ENCODE data around the gene CHST11. TPM values are rescaled to one million over a fixed set of nuclear protein-coding genes. Genes with fewer than 3 reads are reported as not detected.

Gene CHST11
- total RNA-seq, 1 experiment from 2014 or later = 6.7 TPM

DNA sequence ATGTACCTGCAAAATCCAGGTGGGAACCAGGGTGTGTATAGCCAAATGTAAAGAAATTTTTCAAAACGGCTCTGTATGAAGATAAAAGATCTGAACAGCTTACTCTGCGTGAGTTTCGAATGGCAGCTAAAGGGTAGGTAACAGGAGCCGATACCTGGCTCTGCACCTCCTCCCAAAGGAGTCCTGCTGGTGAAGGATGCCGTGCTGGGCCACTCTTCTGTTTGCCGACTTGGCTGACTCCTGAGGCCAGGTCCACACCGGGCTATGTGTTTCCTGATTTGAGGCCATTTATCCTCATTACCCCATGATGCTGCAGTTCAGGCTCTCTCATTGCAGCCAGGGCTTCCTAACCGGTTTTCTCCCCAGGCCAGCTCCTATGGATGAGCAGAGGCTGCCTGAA, 256.7 kb downstream of the CHST11 start:
- DNase-seq = no peak
- Histone ChIP-seq H2BK12ac (ENCODE audit: insufficient read length, low read depth, low read length) (no peak overlapping the region), H4K91ac (ENCODE audit: insufficient read length, low read depth, low read length) (no peak overlapping the region), H3K27me3 (ENCODE audit: insufficient read depth, low read length) (no peaks in the 10 kb centered on the region), H2AK5ac (ENCODE audit: insufficient read length, low read length) (no peak overlapping the region), H2AFZ (ENCODE audit: low read length) (no peak overlapping the region), H3K23me2 (ENCODE audit: insufficient read length, low read depth, low read length, poor library complexity, severe bottlenecking) (no peaks in the 10 kb centered on the region), H3K9ac (ENCODE audit: extremely low read depth, insufficient read length, low read length) (no peak overlapping the region), H3K56ac (ENCODE audit: insufficient read length, low read depth, low read length) (no peak overlapping the region), H3K79me1 (ENCODE audit: insufficient read depth, low read depth, low read length, poor library complexity, severe bottlenecking) (no peaks in the 10 kb centered on the region), H3K18ac (ENCODE audit: insufficient read length, low read depth, low read length) (no peak overlapping the region), H2BK15ac (ENCODE audit: low read depth, low read length) (no peak overlapping the region), H3K23ac (ENCODE audit: insufficient read length, low read depth, low read length) (no peak overlapping the region), H4K8ac (replicated peaks; ENCODE audit: insufficient read length, low read depth, low read length) (no peak overlapping the region), H2BK20ac (ENCODE audit: low read depth, low read length, poor library complexity, severe bottlenecking) (no peak overlapping the region), H2BK120ac (ENCODE audit: low read depth, low read length, poor library complexity, severe bottlenecking) (no peak overlapping the region), H3K4me2 (ENCODE audit: insufficient read depth, insufficient read length, low read length) (no peak overlapping the region), H3T11ph (ENCODE audit: low read length) (no peak overlapping the region), H3K9me3 (ENCODE audit: control insufficient read depth, low read depth, low read length) (no peaks in the 10 kb centered on the region), H3K4me1 (ENCODE audit: insufficient read depth, low read length) (peaks cover 10% of the 10 kb centered on the region; the same call in 1 of the 2 replicates), H3K79me2 (ENCODE audit: insufficient read depth, low read length) (no peaks in the 10 kb centered on the region), H3K27ac (ENCODE audit: insufficient read length, low read depth, low read length) (no peak overlapping the region), H4K20me1 (ENCODE audit: control insufficient read depth, insufficient read depth, insufficient read length) (no peaks in the 10 kb centered on the region), H3K14ac (ENCODE audit: insufficient read depth, low read length) (no peak overlapping the region), H2BK5ac (ENCODE audit: insufficient read length, low read length) (no peak overlapping the region), H3K4ac (ENCODE audit: low read depth, low read length) (no peak overlapping the region), H4K5ac (ENCODE audit: insufficient read length, low read depth, low read length) (no peak overlapping the region)
- H3K27ac Mint-ChIP-seq = no peak overlapping the region; a peak in 1 of 7 replicates
- no peaks in the 10 kb centered on the region for H3K9me3 Mint-ChIP-seq
- H3K4me3 Mint-ChIP-seq = no peak overlapping the region; a peak in 1 of 5 replicates
- TF ChIP-seq, protein P1, sequence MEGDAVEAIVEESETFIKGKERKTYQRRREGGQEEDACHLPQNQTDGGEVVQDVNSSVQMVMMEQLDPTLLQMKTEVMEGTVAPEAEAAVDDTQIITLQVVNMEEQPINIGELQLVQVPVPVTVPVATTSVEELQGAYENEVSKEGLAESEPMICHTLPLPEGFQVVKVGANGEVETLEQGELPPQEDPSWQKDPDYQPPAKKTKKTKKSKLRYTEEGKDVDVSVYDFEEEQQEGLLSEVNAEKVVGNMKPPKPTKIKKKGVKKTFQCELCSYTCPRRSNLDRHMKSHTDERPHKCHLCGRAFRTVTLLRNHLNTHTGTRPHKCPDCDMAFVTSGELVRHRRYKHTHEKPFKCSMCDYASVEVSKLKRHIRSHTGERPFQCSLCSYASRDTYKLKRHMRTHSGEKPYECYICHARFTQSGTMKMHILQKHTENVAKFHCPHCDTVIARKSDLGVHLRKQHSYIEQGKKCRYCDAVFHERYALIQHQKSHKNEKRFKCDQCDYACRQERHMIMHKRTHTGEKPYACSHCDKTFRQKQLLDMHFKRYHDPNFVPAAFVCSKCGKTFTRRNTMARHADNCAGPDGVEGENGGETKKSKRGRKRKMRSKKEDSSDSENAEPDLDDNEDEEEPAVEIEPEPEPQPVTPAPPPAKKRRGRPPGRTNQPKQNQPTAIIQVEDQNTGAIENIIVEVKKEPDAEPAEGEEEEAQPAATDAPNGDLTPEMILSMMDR (conservative IDR thresholded peaks at IDR 0.05) = no peak
- H3K36me3 Mint-ChIP-seq (ENCODE audit: insufficient read depth in 1 of 3, low read depth in 3 of 3) = no peaks in the 10 kb centered on the region; a peak in 1 of 7 replicates
- peaks cover 46 to 64% of the 10 kb centered on the region in 2 experiments for H3K4me1 Mint-ChIP-seq
- no CpG with 5 or more reads among the region's 8 CpGs for WGBS (ENCODE audit: extremely low coverage, insufficient read length, low lambda C conversion rate)
- no peaks in the 10 kb centered on the region; the same call in 1 of the 2 replicates for H3K27me3 Mint-ChIP-seq (ENCODE audit: low read depth)
